Brain microvascular endothelial cell (primary cell): ENCODE results near the gene SVIL.

Source experiments
- DNase-seq: peaks from one replicate; pipeline ENCODE4 v3.0.0-alpha.2; 2020
- H3K27ac ChIP-seq: fragments of 250-450 bp; sonication (Bioruptor Pico); 2 replicates; pipeline ENCODE4 v1.5.1; 2020; ENCODE audit warnings: mild to moderate bottlenecking, moderate library complexity
- H3K27me3 ChIP-seq: fragments of 250-450 bp; sonication (Bioruptor Pico); replicated peaks from 2 replicates; pipeline ENCODE4 v1.5.1; 2020; ENCODE audit warnings: mild to moderate bottlenecking
- H3K36me3 ChIP-seq: fragments of 250-450 bp; sonication (Bioruptor Pico); replicated peaks from 2 replicates; pipeline ENCODE4 v1.5.1; 2020; ENCODE audit warnings: mild to moderate bottlenecking
- H3K4me3 ChIP-seq: 2 replicates; pipeline ENCODE4 v1.5.1; 2011; ENCODE audit warnings: low read depth, mild to moderate bottlenecking, control low read depth, low read length, moderate library complexity
- in situ Hi-C: cut with HindIII; loops from 2 replicates; pipeline ENCODE4 v1.10.0; 2017; ENCODE audit warnings: low sequenced_read_pairs, low pct_ligation_motif_present
- TF ChIP-seq, protein P1 (sequence below): IDR thresholded peaks from 2 replicates; pipeline ENCODE4 v1.5.1; 2011; ENCODE audit warnings: low read depth, mild to moderate bottlenecking, moderate library complexity, low read length, control low read depth, inconsistent platforms; ENCODE audit errors: missing control alignments

SVIL gene

DNA sequence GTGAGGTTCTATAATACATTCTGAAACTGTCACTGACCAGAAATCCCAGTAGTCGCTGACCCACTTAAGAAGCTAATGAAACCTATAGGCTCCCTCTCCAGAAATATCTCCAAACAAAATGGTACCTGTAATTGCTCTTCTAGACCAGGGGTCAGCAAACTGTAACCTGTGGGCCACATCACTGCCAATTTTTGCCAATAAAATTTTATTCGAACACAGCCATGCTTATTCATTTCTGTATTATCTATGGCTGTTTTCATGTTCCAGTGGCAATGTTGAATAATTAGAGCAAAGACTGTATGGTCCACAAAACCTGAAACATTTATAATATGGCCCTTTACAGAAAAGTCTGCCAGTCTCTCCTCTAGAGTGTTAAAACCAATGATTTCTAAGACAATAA, 37.2 kb upstream of the SVIL start:
- Histone ChIP-seq H3K27ac (no peak overlapping the region), H3K27me3 (no peaks in the 10 kb centered on the region), H3K4me3 (no peak overlapping the region), H3K36me3 (no peaks in the 10 kb centered on the region)
- DNase-seq = no peak
- TF ChIP-seq, protein P1, sequence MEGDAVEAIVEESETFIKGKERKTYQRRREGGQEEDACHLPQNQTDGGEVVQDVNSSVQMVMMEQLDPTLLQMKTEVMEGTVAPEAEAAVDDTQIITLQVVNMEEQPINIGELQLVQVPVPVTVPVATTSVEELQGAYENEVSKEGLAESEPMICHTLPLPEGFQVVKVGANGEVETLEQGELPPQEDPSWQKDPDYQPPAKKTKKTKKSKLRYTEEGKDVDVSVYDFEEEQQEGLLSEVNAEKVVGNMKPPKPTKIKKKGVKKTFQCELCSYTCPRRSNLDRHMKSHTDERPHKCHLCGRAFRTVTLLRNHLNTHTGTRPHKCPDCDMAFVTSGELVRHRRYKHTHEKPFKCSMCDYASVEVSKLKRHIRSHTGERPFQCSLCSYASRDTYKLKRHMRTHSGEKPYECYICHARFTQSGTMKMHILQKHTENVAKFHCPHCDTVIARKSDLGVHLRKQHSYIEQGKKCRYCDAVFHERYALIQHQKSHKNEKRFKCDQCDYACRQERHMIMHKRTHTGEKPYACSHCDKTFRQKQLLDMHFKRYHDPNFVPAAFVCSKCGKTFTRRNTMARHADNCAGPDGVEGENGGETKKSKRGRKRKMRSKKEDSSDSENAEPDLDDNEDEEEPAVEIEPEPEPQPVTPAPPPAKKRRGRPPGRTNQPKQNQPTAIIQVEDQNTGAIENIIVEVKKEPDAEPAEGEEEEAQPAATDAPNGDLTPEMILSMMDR = no peak
- in situ Hi-C loops = no loop called here

DNA sequence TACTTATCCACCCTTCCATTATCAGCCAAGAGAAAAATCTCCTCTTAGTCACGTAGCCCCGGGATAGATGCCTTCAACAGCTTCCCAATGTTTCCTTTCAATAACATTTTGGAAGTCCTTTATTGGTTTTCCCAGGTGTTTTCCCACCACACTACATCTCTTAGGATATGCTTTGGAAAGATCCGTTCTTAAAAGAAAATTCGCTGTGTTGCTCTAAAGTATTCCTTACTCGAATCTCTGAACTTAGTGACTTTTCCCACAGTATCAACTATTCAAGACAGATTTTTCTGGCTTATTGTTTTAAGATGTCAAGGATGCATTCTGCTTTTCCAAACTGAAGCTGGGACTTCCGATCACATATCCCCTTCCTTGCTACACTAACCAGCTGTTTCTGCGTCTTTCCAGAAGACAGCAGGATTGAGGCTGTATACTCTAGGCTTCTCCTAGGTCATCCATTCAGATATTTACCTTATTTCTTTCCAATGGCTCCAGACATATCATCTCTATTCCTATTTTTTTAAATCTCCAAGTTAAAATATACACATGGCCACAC, 36.5 kb upstream of the SVIL start:
- no peak for DNase-seq
- Histone ChIP-seq H3K27ac (no peak overlapping the region), H3K36me3 (no peaks in the 10 kb centered on the region), H3K4me3 (no peak overlapping the region), H3K27me3 (no peaks in the 10 kb centered on the region)
- TF ChIP-seq, protein P1 = no peak
- in situ Hi-C loops = no loop called here

DNA sequence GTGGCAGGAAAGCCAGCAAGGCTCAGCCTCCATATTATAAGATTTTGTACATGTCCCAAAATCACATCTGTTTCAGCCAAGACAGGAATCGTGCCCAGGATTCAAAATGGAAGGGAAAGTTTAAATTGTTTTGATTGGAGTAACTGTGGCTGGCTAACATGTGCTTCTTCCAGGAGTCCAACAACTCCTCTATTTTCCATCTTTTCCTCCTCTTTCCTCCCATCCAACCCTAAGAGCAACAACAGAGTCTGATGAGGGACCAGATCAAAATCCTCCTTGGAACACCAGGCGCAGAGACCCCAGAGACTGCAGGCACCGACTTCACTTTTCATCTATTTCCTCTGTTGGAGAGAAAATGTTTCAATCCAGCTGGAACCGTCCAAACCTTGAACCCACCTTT, 36.0 kb upstream of the SVIL start:
- in situ Hi-C loops = no loop called here
- no peak for DNase-seq
- Histone ChIP-seq H3K4me3 (no peak overlapping the region), H3K27ac (no peak overlapping the region), H3K36me3 (no peaks in the 10 kb centered on the region), H3K27me3 (no peaks in the 10 kb centered on the region)
- TF ChIP-seq, protein P1 = no peak

DNA sequence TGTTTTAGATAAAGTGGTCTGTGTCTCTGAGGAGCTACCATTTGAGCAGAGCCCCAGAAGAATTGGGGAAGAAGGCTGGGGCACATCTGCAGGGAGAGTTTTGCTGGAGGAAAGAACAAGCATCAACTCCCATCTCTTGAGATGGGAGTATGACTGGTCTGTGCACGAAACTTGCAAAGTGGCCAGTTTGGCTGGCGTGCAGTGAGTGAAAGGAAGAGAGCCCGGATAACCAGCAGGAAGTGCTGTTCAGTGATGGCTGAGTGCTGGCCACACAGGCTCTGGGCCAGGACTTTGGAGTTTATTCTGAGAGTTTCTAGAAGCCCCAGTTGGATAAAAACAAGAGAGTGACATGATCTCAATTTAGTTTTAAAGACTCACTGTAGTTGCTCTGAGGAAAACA, 34.4 kb upstream of the SVIL start:
- Histone ChIP-seq H3K27me3 (no peaks in the 10 kb centered on the region), H3K36me3 (no peaks in the 10 kb centered on the region), H3K4me3 (no peak overlapping the region), H3K27ac (peak overlapping the region; percentile 4)
- TF ChIP-seq, protein P1 = peak; percentile 24
- in situ Hi-C loops = no loop called here
- DNase-seq = peak; percentile 54

- Histone ChIP-seq H3K27ac (peak overlapping the region; percentile 4), H3K36me3 (no peaks in the 10 kb centered on the region), H3K4me3 (no peak overlapping the region), H3K27me3 (no peaks in the 10 kb centered on the region)
- DNase-seq = peak; percentile 53
- in situ Hi-C loops = no loop called here
- TF ChIP-seq, protein P1 = no peak
Observed at GRCh38 chr10:29668628-29669027, 33.9 kb upstream of the SVIL start.

GRCh38 chr10:29667191-29667590, 32.4 kb upstream of the SVIL start:
- TF ChIP-seq, protein P1 = no peak
- Histone ChIP-seq H3K27me3 (no peaks in the 10 kb centered on the region), H3K27ac (no peak overlapping the region), H3K36me3 (no peaks in the 10 kb centered on the region), H3K4me3 (no peak overlapping the region)
- in situ Hi-C loops = no loop called here
- DNase-seq = no peak
